Psoas muscle (tissue), 8 donors: ENCODE results near the gene MEF2A. TPM values are rescaled to one million over a fixed set of nuclear protein-coding genes. Genes with fewer than 3 reads are reported as not detected.

ENCODE experiments used
- ATAC-seq, 4 donors: fragments of 200-7000 bp; cut with Tn5 transposase; one replicate each; pipeline ENCODE4 v1.9.1; 2020; ENCODE audit warnings: moderate library complexity in 3 of 4, mild to moderate bottlenecking in 2 of 4
- DNase-seq, 2 donors: peaks; one replicate each; pipeline ENCODE4 v3.0.0-alpha.2; 2020
- H3K27ac ChIP-seq: fragments of 200-600 bp; one replicate; pipeline ENCODE4 v1.8.0; 2022
- H3K27me3 ChIP-seq, 3 donors: fragments of 200-600 bp in 1 of 3; one replicate each; pipeline versions ENCODE4 v1.6.1 to v1.8.0; 2013 to 2022; ENCODE audit warnings: low read length in 2 of 3, mild to moderate bottlenecking in 2 of 3, moderate library complexity in 1 of 3; ENCODE audit not compliant: insufficient read depth in 3 of 3
- H3K36me3 ChIP-seq, 2 donors: fragments of 200-600 bp in 1 of 2; one replicate each; pipeline versions ENCODE4 v1.6.1 to v1.8.0; 2013 to 2022; ENCODE audit warnings: low read depth in 1 of 2, mild to moderate bottlenecking in 1 of 2, moderate library complexity in 1 of 2; ENCODE audit not compliant: insufficient read depth in 1 of 2
- H3K4me1 ChIP-seq: fragments of 200-600 bp; one replicate; pipeline ENCODE4 v1.8.0; 2022
- H3K4me3 ChIP-seq: fragments of 200-600 bp; one replicate; pipeline ENCODE4 v1.8.0; 2022; ENCODE audit warnings: mild to moderate bottlenecking
- H3K9me3 ChIP-seq: fragments of 200-600 bp; one replicate; pipeline ENCODE4 v1.8.0; 2022
- WGBS, 3 donors: extraction: QIAGEN DNeasy Blood & Tissue Kit; methylation state at CpG; one replicate each; pipeline versions ENCODE4 v1.1.6 to v1.1.7; 2013; 5-methylcytosine and 5-hydroxymethylcytosine counted together
- intact Hi-C, 2 donors: fragments of 100-400 bp; cut with DNase I; formaldehyde crosslinking; loops; one replicate each; pipeline versions ENCODE4 v1.11.0 to v1.14.2; 2022
- polyA plus RNA-seq, 3 donors: library from polyadenylated mRNA; stranded (reverse); fragments of 200-250 nt; gene quantifications; one replicate each; pipeline ENCODE4 v1.2.3, GENCODE V29; 2013
- total RNA-seq, 4 donors: library from RNA; stranded (reverse); fragmentation: NEBNext Ultra II Directional in 2 of 4; extraction: Animal tissue kit (Norgen Biotek cat#: 25700) in 2 of 4; gene quantifications; one replicate each; pipeline versions ENCODE4 v1.2.1 to v1.2.4, GENCODE V29; 2021 to 2023
- TF ChIP-seq, protein P1 (sequence below): fragments of 200-600 bp; IDR thresholded peaks from one replicate; pipeline ENCODE4 v1.8.0; 2022; ENCODE audit warnings: antibody characterized with exemption
- donor health status: healthy with polysubstance abuse.
- donor health status: DM: no; HTN: no; CAD: no; lungs with moderate emphysema.
- donor health status: Bipolar disorder and iron deficiency.
- donor health status: healthy.
- donor health status: DM: yes; HTN: yes; CAD: no.
- donor health status: DM: no; HTN: no; CAD: no.
- donor health status: DM: no; HTN: no; CAD: no.
- donor health status: DM: yes; HTN: yes; CAD: no.

MEF2A gene
- total and polyA plus RNA-seq, 7 donors, result 17.1 to 92.6 (median 63.9) TPM

DNA sequence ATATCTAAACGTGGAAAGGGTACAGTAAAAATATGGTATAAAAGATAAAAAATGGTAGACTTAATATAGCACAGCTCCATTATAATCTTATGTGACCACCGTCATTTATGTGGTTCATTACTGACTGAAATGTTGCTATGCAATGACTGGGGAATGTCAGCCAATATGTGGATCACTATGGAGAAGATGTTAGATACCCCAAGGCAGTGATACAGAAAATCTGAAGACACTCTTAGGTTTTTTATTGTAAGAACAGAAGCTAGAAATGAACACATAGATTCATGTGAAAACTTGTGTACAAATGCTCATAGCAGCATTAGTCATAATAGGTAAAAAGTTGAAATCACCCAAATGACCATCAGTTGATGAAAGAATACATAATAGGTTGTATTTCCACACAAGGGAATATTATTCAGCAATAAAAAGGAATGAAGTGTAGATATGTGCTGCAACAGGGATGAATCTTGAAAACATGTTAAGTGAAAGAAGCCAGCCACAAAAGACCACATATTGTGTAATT is 18.4 kb downstream of the MEF2A start:
- TF ChIP-seq, protein P1, sequence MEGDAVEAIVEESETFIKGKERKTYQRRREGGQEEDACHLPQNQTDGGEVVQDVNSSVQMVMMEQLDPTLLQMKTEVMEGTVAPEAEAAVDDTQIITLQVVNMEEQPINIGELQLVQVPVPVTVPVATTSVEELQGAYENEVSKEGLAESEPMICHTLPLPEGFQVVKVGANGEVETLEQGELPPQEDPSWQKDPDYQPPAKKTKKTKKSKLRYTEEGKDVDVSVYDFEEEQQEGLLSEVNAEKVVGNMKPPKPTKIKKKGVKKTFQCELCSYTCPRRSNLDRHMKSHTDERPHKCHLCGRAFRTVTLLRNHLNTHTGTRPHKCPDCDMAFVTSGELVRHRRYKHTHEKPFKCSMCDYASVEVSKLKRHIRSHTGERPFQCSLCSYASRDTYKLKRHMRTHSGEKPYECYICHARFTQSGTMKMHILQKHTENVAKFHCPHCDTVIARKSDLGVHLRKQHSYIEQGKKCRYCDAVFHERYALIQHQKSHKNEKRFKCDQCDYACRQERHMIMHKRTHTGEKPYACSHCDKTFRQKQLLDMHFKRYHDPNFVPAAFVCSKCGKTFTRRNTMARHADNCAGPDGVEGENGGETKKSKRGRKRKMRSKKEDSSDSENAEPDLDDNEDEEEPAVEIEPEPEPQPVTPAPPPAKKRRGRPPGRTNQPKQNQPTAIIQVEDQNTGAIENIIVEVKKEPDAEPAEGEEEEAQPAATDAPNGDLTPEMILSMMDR, result no peak
- Histone ChIP-seq H3K27ac (no peak overlapping the region), H3K4me3 (no peak overlapping the region), H3K4me1 (peaks cover 55% of the 10 kb centered on the region), H3K27me3 (no peaks in the 10 kb centered on the region), H3K36me3 (no peaks in the 10 kb centered on the region), H3K9me3 (peaks cover 25% of the 10 kb centered on the region)
- 84 to 96% (median 91%) methylated on average over 2 of the region's 2 CpGs for WGBS, 3 donors
- ATAC-seq (no peak), DNase-seq (no peak)
- intact Hi-C loops, result no loop called here

- TF ChIP-seq, protein P1, result no peak
- no peak overlapping the region for H3K4me3 ChIP-seq
- H3K4me1 ChIP-seq, result peaks cover 55% of the 10 kb centered on the region
- DNase-seq, result no peak
- no peaks in the 10 kb centered on the region for H3K36me3 ChIP-seq
- WGBS, 3 donors, result 89 to 97% (median 92%) methylated on average over 1 of the region's 1 CpG
- H3K27me3 ChIP-seq, result no peaks in the 10 kb centered on the region
- H3K9me3 ChIP-seq, result peaks cover 25% of the 10 kb centered on the region
- intact Hi-C loops, result no loop called here
- no peak overlapping the region for H3K27ac ChIP-seq
- no peak for ATAC-seq
Observed at GRCh38 chr15:99586121-99586520, 20.3 kb downstream of the MEF2A start.

DNA sequence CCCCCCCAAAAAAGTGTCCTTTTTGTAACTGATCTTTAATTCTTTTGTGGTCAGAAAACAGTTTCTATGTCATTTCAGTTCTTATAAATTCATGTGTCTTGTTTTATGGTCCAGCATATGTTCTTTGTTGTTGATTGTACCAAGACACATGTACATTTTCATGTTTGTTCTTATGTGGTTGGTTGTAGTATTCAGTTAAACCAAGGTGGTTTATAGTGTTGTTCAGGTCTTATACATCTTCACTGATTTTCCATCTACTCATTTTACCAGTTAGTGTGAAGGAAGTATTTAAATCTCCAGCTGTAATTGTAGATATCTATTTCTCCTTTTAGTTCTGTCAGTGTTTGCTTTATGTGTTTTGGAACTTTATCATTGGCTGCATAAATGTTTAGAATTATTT is 24.0 kb downstream of the MEF2A start:
- Histone ChIP-seq H3K27ac (no peak overlapping the region), H3K9me3 (peaks cover 23% of the 10 kb centered on the region), H3K4me3 (no peak overlapping the region), H3K36me3 (no peaks in the 10 kb centered on the region), H3K4me1 (peaks cover 63% of the 10 kb centered on the region), H3K27me3 (no peaks in the 10 kb centered on the region)
- intact Hi-C loops, result no loop called here
- TF ChIP-seq, protein P1, result no peak
- no peak for ATAC-seq
- DNase-seq, result no peak

DNA sequence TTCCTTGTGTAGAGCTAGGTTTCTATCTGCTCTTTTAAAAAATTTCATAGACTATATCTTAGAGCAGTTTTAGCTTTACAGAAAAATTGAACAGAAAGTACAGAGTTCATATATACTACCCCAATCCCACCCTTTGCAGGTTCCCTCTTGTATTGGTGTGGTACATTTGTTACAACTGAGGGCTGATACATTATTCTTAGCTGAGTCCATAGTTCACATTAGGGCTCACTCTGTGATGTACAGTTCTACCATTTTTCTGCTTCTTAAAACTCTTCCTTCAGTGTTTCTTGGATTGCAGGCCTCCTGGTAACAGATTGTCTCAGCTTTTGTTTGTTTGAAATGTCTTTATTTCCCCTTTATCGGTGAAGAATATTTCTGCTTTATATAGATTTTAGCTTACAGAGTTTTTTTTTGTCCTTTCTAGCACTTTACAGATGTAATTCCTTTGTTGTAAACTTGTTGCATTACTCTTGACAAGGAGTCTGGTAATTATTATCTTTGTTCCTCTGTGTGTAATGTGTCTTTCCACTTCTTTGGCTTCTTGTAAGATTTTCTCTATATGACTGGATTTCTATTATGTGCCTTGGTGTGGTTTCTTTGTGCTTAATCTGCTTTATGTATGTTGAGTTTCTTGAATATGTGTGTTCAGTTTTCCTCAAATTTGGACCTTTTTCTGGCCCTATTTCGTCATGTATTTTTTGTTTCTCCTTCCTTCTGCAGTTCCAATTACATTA is 25.3 kb downstream of the MEF2A start:
- no peak overlapping the region for H3K27ac ChIP-seq
- TF ChIP-seq, protein P1, result no peak
- 85 to 94% (median 89%) methylated on average over 2 of the region's 2 CpGs for WGBS, 3 donors

More for the DNA sequence above, 25.3 kb downstream of the MEF2A start:
- H3K4me3 ChIP-seq, result no peak overlapping the region
- H3K9me3 ChIP-seq, result peaks cover 16% of the 10 kb centered on the region
- H3K4me1 ChIP-seq, result peaks cover 76% of the 10 kb centered on the region
- ATAC-seq (no peak), DNase-seq (no peak)
- intact Hi-C loops, result no loop called here
- no peaks in the 10 kb centered on the region for H3K36me3 ChIP-seq
- H3K27me3 ChIP-seq, result no peaks in the 10 kb centered on the region
